ENCODE data around the gene IL22RA1.

Gene IL22RA1

GRCh38 chr1:24134376-24134775, 8.6 kb downstream of the IL22RA1 start:
- DNase-seq = no peak

GRCh38 chr1:24133819-24134218, 9.1 kb downstream of the IL22RA1 start:
- DNase-seq = no peak

GRCh38 chr1:24130385-24130784, 12.6 kb downstream of the IL22RA1 start:
- DNase-seq = no peak

- DNase-seq = no peak
Measured at GRCh38 chr1:24127801-24128363, 15.1 kb downstream of the IL22RA1 start.

- DNase-seq = no peak
Measured at GRCh38 chr1:24127134-24127800, 15.7 kb downstream of the IL22RA1 start.

GRCh38 chr1:24126672-24127023, 16.3 kb downstream of the IL22RA1 start:
- no peak for DNase-seq

- no peak for DNase-seq
Measured at GRCh38 chr1:24126018-24126671, 16.8 kb downstream of the IL22RA1 start.

- DNase-seq = no peak
Measured at GRCh38 chr1:24125456-24125855, 17.5 kb downstream of the IL22RA1 start.

GRCh38 chr1:24124980-24125379, 18.0 kb downstream of the IL22RA1 start:
- DNase-seq = no peak

- DNase-seq = no peak
Measured at GRCh38 chr1:24123611-24124010, 19.3 kb downstream of the IL22RA1 start.

GRCh38 chr1:24122776-24123175, 20.2 kb downstream of the IL22RA1 start:
- no peak for DNase-seq

- DNase-seq = no peak
Measured at GRCh38 chr1:24121406-24121805, 21.5 kb downstream of the IL22RA1 start.

GRCh38 chr1:24120965-24121364, 22.0 kb downstream of the IL22RA1 start:
- no peak for DNase-seq

- no peak for DNase-seq
Measured at GRCh38 chr1:24119859-24120756, 22.8 kb downstream of the IL22RA1 start.

- no peak for DNase-seq
Measured at GRCh38 chr1:24119489-24119858, 23.5 kb downstream of the IL22RA1 start.

- DNase-seq = no peak
Measured at GRCh38 chr1:24118410-24119242, 24.3 kb downstream of the IL22RA1 start.

GRCh38 chr1:24117722-24118409, 25.1 kb downstream of the IL22RA1 start:
- no peak for DNase-seq

GRCh38 chr1:24117132-24117531, 25.8 kb downstream of the IL22RA1 start:
- no peak for DNase-seq

- no peak for DNase-seq
Measured at GRCh38 chr1:24114753-24115152, 28.2 kb downstream of the IL22RA1 start.

GRCh38 chr1:24113641-24114033, 29.3 kb downstream of the IL22RA1 start:
- DNase-seq = no peak

- peak; percentile 27 for DNase-seq
Measured at GRCh38 chr1:24111996-24112779, 30.8 kb downstream of the IL22RA1 start, which contains the start of gene MYOM3. MYOM3 (minus strand) TSS chr1:24112135; CDS start chr1:24108636, 3,499 bp downstream.

Data from stimulated activated CD4-positive, alpha-beta T cell treated with anti-CD3 and anti-CD28 coated beads, Interleukin-12 subunit alpha, Interleukin-12 subunit beta, amount 100 ng/mL, for 4 hours (primary cell).